Mesendoderm (in vitro differentiated cells): ENCODE measurements around the gene CDC5L.

Experiments used
- DNase-seq: peaks from one replicate; pipeline ENCODE4 v3.0.0; 2013
- H2AK5ac ChIP-seq: 2 replicates; pipeline ENCODE4 v1.6.1; 2013; ENCODE audit warnings: low read length, inconsistent platforms
- H2BK120ac ChIP-seq: 2 replicates; pipeline ENCODE4 v1.6.1; 2013; ENCODE audit warnings: low read depth, mild to moderate bottlenecking, low read length, moderate library complexity, mixed read lengths
- H2BK15ac ChIP-seq: replicated peaks from 2 replicates; pipeline ENCODE4 v1.6.1; 2013; ENCODE audit warnings: low read depth, mild to moderate bottlenecking, moderate library complexity
- H2BK5ac ChIP-seq: 2 replicates; pipeline ENCODE4 v1.6.1; 2013; ENCODE audit warnings: low read length, inconsistent platforms
- H3K18ac ChIP-seq: 2 replicates; pipeline ENCODE4 v1.6.1; 2013; ENCODE audit warnings: mild to moderate bottlenecking, low read length, mixed read lengths
- H3K23ac ChIP-seq: one replicate; pipeline ENCODE4 v1.6.1; 2013; ENCODE audit warnings: low read length
- H3K27ac ChIP-seq: 2 replicates; pipeline ENCODE4 v1.5.1; 2013; ENCODE audit warnings: low read depth, mild to moderate bottlenecking, inconsistent platforms, low read length, moderate library complexity
- H3K27me3 ChIP-seq: 2 replicates; pipeline ENCODE4 v1.6.1; 2013; ENCODE audit warnings: low read length, control low read depth, mild to moderate bottlenecking, inconsistent platforms; ENCODE audit not compliant: insufficient read depth, poor library complexity
- H3K36me3 ChIP-seq: 2 replicates; pipeline ENCODE4 v1.6.1; 2013; ENCODE audit warnings: low read length, inconsistent platforms; ENCODE audit not compliant: control insufficient read depth, insufficient read depth
- H3K4ac ChIP-seq: one replicate; pipeline ENCODE4 v1.6.1; 2013; ENCODE audit warnings: low read depth, mild to moderate bottlenecking, low read length, moderate library complexity
- H3K4me1 ChIP-seq: 2 replicates; pipeline ENCODE4 v1.6.1; 2013; ENCODE audit warnings: low read depth, low read length, inconsistent platforms; ENCODE audit not compliant: control insufficient read depth
- H3K4me2 ChIP-seq: 2 replicates; pipeline ENCODE4 v1.6.1; 2013; ENCODE audit warnings: low read length
- H3K4me3 ChIP-seq: 2 replicates; pipeline ENCODE4 v1.5.1; 2013; ENCODE audit warnings: mild to moderate bottlenecking, low read length
- H3K56ac ChIP-seq: one replicate; pipeline ENCODE4 v1.6.1; 2013; ENCODE audit warnings: low read length
- H3K79me1 ChIP-seq: 2 replicates; pipeline ENCODE4 v1.6.1; 2013; ENCODE audit warnings: low read length, inconsistent platforms
- H3K79me2 ChIP-seq: 2 replicates; pipeline ENCODE4 v1.6.1; 2013; ENCODE audit warnings: mild to moderate bottlenecking, low read length; ENCODE audit not compliant: control insufficient read depth, insufficient read depth
- H3K9ac ChIP-seq: 2 replicates; pipeline ENCODE4 v1.6.1; 2013; ENCODE audit warnings: low read length, inconsistent platforms
- H4K5ac ChIP-seq: one replicate; pipeline ENCODE4 v1.6.1; 2013; ENCODE audit warnings: low read length
- H4K8ac ChIP-seq: one replicate; pipeline ENCODE4 v1.6.1; 2013; ENCODE audit warnings: low read depth, mild to moderate bottlenecking, control low read depth, low read length, moderate library complexity
- WGBS: extraction: QIAGEN DNeasy Blood & Tissue Kit; methylation state at CpG from one replicate; pipeline ENCODE4 v1.1.7; 2013; ENCODE audit warnings: low lambda C conversion rate, missing lambda C conversion rate; ENCODE audit not compliant: insufficient coverage; ENCODE audit errors: extremely low coverage; 5-methylcytosine and 5-hydroxymethylcytosine counted together

CDC5L gene

GRCh38 chr6:44475779-44476434, 88.4 kb downstream of the CDC5L start:
- no peak overlapping the region for H4K5ac ChIP-seq

GRCh38 chr6:44476849-44477248, 89.3 kb downstream of the CDC5L start:
- no peak overlapping the region for H3K4me2 ChIP-seq
- no peak overlapping the region for H2BK15ac ChIP-seq
- H3K18ac ChIP-seq, result no peak overlapping the region
- no peak overlapping the region for H3K23ac ChIP-seq
- H4K5ac ChIP-seq, result no peak overlapping the region
- no peak overlapping the region for H3K4ac ChIP-seq
- H3K4me3 ChIP-seq, result no peak overlapping the region
- no peak for DNase-seq
- no peak overlapping the region for H2BK120ac ChIP-seq
- no peak overlapping the region for H3K9ac ChIP-seq
- no peak overlapping the region for H4K8ac ChIP-seq
- H3K79me2 ChIP-seq, result no peaks in the 10 kb centered on the region
- no peaks in the 10 kb centered on the region for H3K79me1 ChIP-seq
- H3K36me3 ChIP-seq, result no peaks in the 10 kb centered on the region
- H2BK5ac ChIP-seq, result no peak overlapping the region
- H3K56ac ChIP-seq, result no peak overlapping the region
- WGBS, result no CpG with 5 or more reads among the region's 10 CpGs
- no peaks in the 10 kb centered on the region for H3K4me1 ChIP-seq
- no peaks in the 10 kb centered on the region for H3K27me3 ChIP-seq
- H2AK5ac ChIP-seq, result no peak overlapping the region
- H3K27ac ChIP-seq, result no peak overlapping the region

More at GRCh38 chr6:44475779-44476434, 88.4 kb downstream of the CDC5L start:
- WGBS, result no CpG with 5 or more reads among the region's 23 CpGs
- H3K79me2 ChIP-seq, result no peaks in the 10 kb centered on the region
- no peak overlapping the region for H3K4me3 ChIP-seq
- no peak overlapping the region for H3K18ac ChIP-seq
- H3K27ac ChIP-seq, result no peak overlapping the region
- peak; percentile 89 for DNase-seq
- H3K79me1 ChIP-seq, result no peaks in the 10 kb centered on the region
- H3K4me2 ChIP-seq, result no peak overlapping the region
- H3K56ac ChIP-seq, result peak overlapping the region; percentile 78
- H4K8ac ChIP-seq, result no peak overlapping the region
- H3K4me1 ChIP-seq, result no peaks in the 10 kb centered on the region
- H2BK15ac ChIP-seq, result no peak overlapping the region
- H3K27me3 ChIP-seq, result no peaks in the 10 kb centered on the region
- no peak overlapping the region for H3K23ac ChIP-seq
- H3K36me3 ChIP-seq, result no peaks in the 10 kb centered on the region
- H3K9ac ChIP-seq, result peak overlapping the region; percentile 44
- H2BK120ac ChIP-seq, result peak overlapping the region; percentile 35
- no peak overlapping the region for H3K4ac ChIP-seq
- no peak overlapping the region for H2AK5ac ChIP-seq
- peak overlapping the region; percentile 56 for H2BK5ac ChIP-seq

GRCh38 chr6:44477293-44477894, 89.9 kb downstream of the CDC5L start:
- Histone ChIP-seq H3K4ac (no peak overlapping the region), H3K18ac (no peak overlapping the region), H2BK120ac (no peak overlapping the region), H4K8ac (no peak overlapping the region), H3K23ac (no peak overlapping the region), H3K9ac (no peak overlapping the region), H3K27me3 (no peaks in the 10 kb centered on the region), H2AK5ac (no peak overlapping the region), H3K4me2 (no peak overlapping the region), H3K36me3 (no peaks in the 10 kb centered on the region), H2BK5ac (no peak overlapping the region), H3K4me3 (no peak overlapping the region), H4K5ac (no peak overlapping the region), H3K79me1 (no peaks in the 10 kb centered on the region), H3K4me1 (no peaks in the 10 kb centered on the region), H3K56ac (no peak overlapping the region), H3K27ac (no peak overlapping the region), H2BK15ac (no peak overlapping the region), H3K79me2 (no peaks in the 10 kb centered on the region)
- no CpG with 5 or more reads among the region's 5 CpGs for WGBS
- no peak for DNase-seq

DNA sequence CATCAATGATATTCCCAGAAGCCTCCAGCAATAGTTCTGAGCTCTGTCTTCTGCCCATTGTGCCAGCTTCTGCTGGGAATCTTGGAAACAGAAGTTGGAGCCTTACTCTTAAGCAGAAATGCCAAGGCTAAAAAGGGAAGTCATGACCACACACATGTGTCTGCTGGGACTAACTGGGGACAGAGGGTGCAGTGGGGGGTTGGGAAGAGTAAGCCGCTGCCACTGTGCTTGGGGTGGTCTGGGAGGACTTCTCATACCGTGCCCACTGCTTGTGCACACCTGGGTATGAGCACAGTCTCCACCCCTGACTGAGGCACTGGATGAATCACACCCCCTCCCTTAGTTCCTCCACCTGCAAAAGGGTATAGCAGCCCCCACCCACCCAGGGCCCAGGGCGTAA, 90.7 kb downstream of the CDC5L start:
- Histone ChIP-seq H3K79me1 (no peaks in the 10 kb centered on the region), H2BK15ac (no peak overlapping the region), H3K27ac (no peak overlapping the region), H3K4ac (no peak overlapping the region), H3K23ac (no peak overlapping the region), H3K9ac (no peak overlapping the region), H3K4me2 (no peak overlapping the region), H3K4me3 (no peak overlapping the region), H3K79me2 (no peaks in the 10 kb centered on the region), H3K27me3 (no peaks in the 10 kb centered on the region), H3K56ac (no peak overlapping the region), H4K8ac (no peak overlapping the region), H4K5ac (no peak overlapping the region), H2BK120ac (no peak overlapping the region), H3K4me1 (no peaks in the 10 kb centered on the region), H2BK5ac (no peak overlapping the region), H3K18ac (no peak overlapping the region), H3K36me3 (no peaks in the 10 kb centered on the region), H2AK5ac (no peak overlapping the region)
- DNase-seq, result no peak
- WGBS, result no CpG with 5 or more reads among the region's 3 CpGs

- Histone ChIP-seq H2BK15ac (no peak overlapping the region), H3K4me1 (no peaks in the 10 kb centered on the region), H2BK5ac (no peak overlapping the region), H2BK120ac (no peak overlapping the region), H3K79me1 (no peaks in the 10 kb centered on the region), H4K8ac (no peak overlapping the region), H3K27me3 (no peaks in the 10 kb centered on the region), H3K27ac (no peak overlapping the region), H3K23ac (no peak overlapping the region), H3K56ac (no peak overlapping the region), H3K4ac (no peak overlapping the region), H4K5ac (no peak overlapping the region), H3K79me2 (no peaks in the 10 kb centered on the region), H2AK5ac (no peak overlapping the region), H3K18ac (no peak overlapping the region), H3K9ac (no peak overlapping the region), H3K36me3 (no peaks in the 10 kb centered on the region), H3K4me3 (no peak overlapping the region), H3K4me2 (no peak overlapping the region)
- no CpG with 5 or more reads among the region's 11 CpGs for WGBS
- DNase-seq, result no peak
These were observed 91.2 kb downstream of the CDC5L start for GRCh38 chr6:44478591-44479254.
